H1 (cell line): Measurements from ENCODE around the gene UGT1A7. TPM values are rescaled to one million over a fixed set of nuclear protein-coding genes. Genes with fewer than 3 reads are reported as not detected.

Experiments used
- CTCF ChIA-PET: fragments of 300-600 bp; sonication (Branson Sonifier 250); formaldehyde crosslinking; loops from one replicate; lab custom pipeline; 2021; ENCODE audit not compliant: partially characterized antibody; lab: Charles Lee
- POLR2A ChIA-PET: fragments of 300-600 bp; sonication (Branson Sonifier 250); formaldehyde crosslinking; loops from one replicate; lab custom pipeline; 2021; ENCODE audit warnings: inconsistent platforms; ENCODE audit not compliant: partially characterized antibody; lab: Charles Lee
- DNase-seq, 2 experiments: peaks; one replicate each; pipeline versions ENCODE4 v3.0.0 to v3.0.0-alpha.2; 2010 to 2022; ENCODE audit warnings: low spot score in 2 of 2, low read depth in 1 of 2, mixed read lengths in 1 of 2
- FAIRE-seq: peaks from 2 replicates; lab custom pipeline; 2011; peaks lifted over from hg19 to GRCh38; lab: Jason Lieb, UNC
- H2AFZ ChIP-seq: 2 replicates; pipeline ENCODE4 v1.8.1; 2012; ENCODE audit warnings: low read length, inconsistent platforms
- H2AK5ac ChIP-seq: 2 replicates; pipeline ENCODE4 v1.6.1; 2013; ENCODE audit warnings: low read depth, low read length
- H2BK120ac ChIP-seq: replicated peaks from 2 replicates; pipeline ENCODE3; 2013; ENCODE audit warnings: low read depth, low read length, inconsistent platforms
- H2BK12ac ChIP-seq: 2 replicates; pipeline ENCODE4 v1.6.1; 2013; ENCODE audit warnings: low read depth, low read length
- H2BK15ac ChIP-seq: 2 replicates; pipeline ENCODE4 v1.6.1; 2013; ENCODE audit warnings: low read length
- H2BK20ac ChIP-seq: 2 replicates; pipeline ENCODE4 v1.6.1; 2013; ENCODE audit warnings: low read length
- H2BK5ac ChIP-seq: 2 replicates; pipeline ENCODE4 v1.6.1; 2013; ENCODE audit warnings: low read depth, low read length
- H3K14ac ChIP-seq: 2 replicates; pipeline ENCODE4 v1.6.1; 2013; ENCODE audit warnings: inconsistent platforms; ENCODE audit not compliant: insufficient read length
- H3K18ac ChIP-seq: 2 replicates; pipeline ENCODE4 v1.6.1; 2013; ENCODE audit warnings: low read length; ENCODE audit errors: extremely low read depth
- H3K23ac ChIP-seq: 2 replicates; pipeline ENCODE4 v1.6.1; 2013; ENCODE audit warnings: inconsistent platforms; ENCODE audit not compliant: insufficient read length
- H3K23me2 ChIP-seq: 2 replicates; pipeline ENCODE4 v1.6.1; 2013; ENCODE audit warnings: low read depth, low read length
- H3K27ac ChIP-seq: 2 replicates; pipeline ENCODE4 v1.6.1; 2011; ENCODE audit warnings: low read depth, low read length, inconsistent platforms
- H3K27me3 ChIP-seq, 4 experiments: replicated peaks in 1 of 4; 1 replicate in 1 of 4; 2 replicates in 3 of 4; pipeline versions ENCODE4 v1.6.1 to v1.8.1; 2011 to 2013; ENCODE audit warnings: low read length in 3 of 4, mild to moderate bottlenecking in 3 of 4, inconsistent platforms in 2 of 4, mixed read lengths in 2 of 4, moderate library complexity in 1 of 4; ENCODE audit not compliant: control insufficient read depth in 3 of 4, insufficient read depth in 3 of 4; ENCODE audit errors: extremely low read depth in 1 of 4
- H3K36me3 ChIP-seq, 4 experiments: 2 replicates each; pipeline versions ENCODE4 v1.6.1 to v1.8.1; 2011 to 2013; ENCODE audit warnings: mild to moderate bottlenecking in 4 of 4, low read length in 3 of 4, moderate library complexity in 2 of 4, control low read depth in 1 of 4, inconsistent platforms in 1 of 4; ENCODE audit not compliant: insufficient read depth in 4 of 4, control insufficient read depth in 2 of 4
- H3K4ac ChIP-seq: replicated peaks from 2 replicates; pipeline ENCODE3; 2013; ENCODE audit warnings: low read length, low read depth, mixed read lengths, inconsistent platforms; ENCODE audit not compliant: insufficient read length
- H3K4me1 ChIP-seq, 4 experiments: replicated peaks in 1 of 4; 1 replicate in 1 of 4; 2 replicates in 3 of 4; pipeline versions ENCODE4 v1.6.1 to v1.8.1; 2011 to 2013; ENCODE audit warnings: low read length in 3 of 4, inconsistent platforms in 2 of 4, mixed read lengths in 1 of 4; ENCODE audit not compliant: insufficient read depth in 4 of 4, control insufficient read depth in 3 of 4
- H3K4me2 ChIP-seq, 2 experiments: 2 replicates each; pipeline versions ENCODE4 v1.6.1 to v1.8.1; 2011 to 2013; ENCODE audit warnings: low read depth in 2 of 2, low read length in 2 of 2, control low read depth in 1 of 2, inconsistent platforms in 1 of 2, mild to moderate bottlenecking in 1 of 2; ENCODE audit not compliant: insufficient read depth in 1 of 2
- H3K4me3 ChIP-seq, 4 experiments: fragments of 200-600, 300-600 bp in 1 of 4; sonication (generic), shearing (Covaris generic), sonication (Bioruptor Twin) in 1 of 4; 2 replicates each; pipeline versions ENCODE4 v1.5.1 to v1.8.1; 2011 to 2016; ENCODE audit warnings: low read length in 4 of 4, low read depth in 3 of 4, control low read depth in 2 of 4, inconsistent platforms in 2 of 4, mild to moderate bottlenecking in 2 of 4, mixed read lengths in 1 of 4, moderate library complexity in 1 of 4; ENCODE audit not compliant: insufficient read depth in 2 of 4; ENCODE audit errors: extremely low read depth in 1 of 4
- H3K56ac ChIP-seq: replicated peaks from 2 replicates; pipeline ENCODE3; 2013; ENCODE audit warnings: low read depth, mild to moderate bottlenecking, mixed read lengths, low read length, inconsistent platforms; ENCODE audit not compliant: insufficient read length
- H3K79me1 ChIP-seq: 2 replicates; pipeline ENCODE4 v1.6.1; 2013; ENCODE audit warnings: low read depth, low read length, control low read depth
- H3K79me2 ChIP-seq, 2 experiments: 2 replicates each; pipeline versions ENCODE4 v1.6.1 to v1.8.1; 2012 to 2013; ENCODE audit warnings: low read length in 2 of 2, mild to moderate bottlenecking in 2 of 2, inconsistent platforms in 1 of 2; ENCODE audit not compliant: insufficient read depth in 2 of 2, control insufficient read depth in 1 of 2
- H3K9ac ChIP-seq, 4 experiments: replicated peaks in 1 of 4; 1 replicate in 1 of 4; 2 replicates in 3 of 4; pipeline versions ENCODE4 v1.6.1 to v1.8.1; 2011 to 2013; ENCODE audit warnings: low read depth in 3 of 4, low read length in 3 of 4, control low read depth in 2 of 4, mild to moderate bottlenecking in 2 of 4, moderate library complexity in 2 of 4, inconsistent platforms in 1 of 4; ENCODE audit errors: extremely low read depth in 1 of 4
- H3K9me3 ChIP-seq, 2 experiments: 2 replicates each; pipeline versions ENCODE4 v1.6.1 to v1.8.1; 2012 to 2013; ENCODE audit warnings: mild to moderate bottlenecking in 2 of 2, moderate library complexity in 2 of 2, control low read depth in 1 of 2, inconsistent platforms in 1 of 2, low read depth in 1 of 2, low read length in 1 of 2, mixed read lengths in 1 of 2; ENCODE audit not compliant: insufficient read depth in 2 of 2
- H4K20me1 ChIP-seq, 2 experiments: replicated peaks in 1 of 2; 2 replicates each; pipeline versions ENCODE3 to v1.8.1; 2011 to 2013; ENCODE audit warnings: inconsistent platforms in 2 of 2, low read length in 2 of 2, mild to moderate bottlenecking in 1 of 2; ENCODE audit not compliant: insufficient read depth in 2 of 2, control insufficient read depth in 1 of 2
- H4K5ac ChIP-seq: 2 replicates; pipeline ENCODE4 v1.6.1; 2013; ENCODE audit warnings: low read length, low read depth, mixed read lengths, inconsistent platforms; ENCODE audit not compliant: insufficient read length
- H4K8ac ChIP-seq: 2 replicates; pipeline ENCODE4 v1.8.0; 2013; ENCODE audit warnings: mild to moderate bottlenecking, moderate library complexity, low read length, inconsistent platforms; ENCODE audit not compliant: insufficient read depth; ENCODE audit errors: extremely low read depth
- H4K91ac ChIP-seq: replicated peaks from 2 replicates; pipeline ENCODE3; 2013; ENCODE audit warnings: low read length, mixed read lengths, inconsistent platforms; ENCODE audit not compliant: insufficient read length
- CHD1 ChIP-seq: IDR thresholded peaks from 2 replicates; pipeline ENCODE4 v1.6.1; 2012; ENCODE audit warnings: low read depth, low read length, improper control_type of control experiment
- RAD21 ChIP-seq, 2 experiments: IDR thresholded peaks in 1 of 2; conservative IDR thresholded peaks in 1 of 2; 2 replicates each; pipeline ENCODE4 v1.6.1; 2011; ENCODE audit warnings: low read depth in 2 of 2, low read length in 2 of 2, improper control_type of control experiment in 1 of 2, inconsistent platforms in 1 of 2, mild to moderate bottlenecking in 1 of 2, moderate library complexity in 1 of 2
- RNF2 ChIP-seq: fragments of 200-900, 300-1000 bp; sonication (generic); IDR thresholded peaks from 2 replicates; pipeline ENCODE4 v1.7.1; 2016; ENCODE audit warnings: borderline replicate concordance, low read depth, mild to moderate bottlenecking, antibody characterized with exemption, low read length; ENCODE audit not compliant: poor library complexity, severe bottlenecking; ENCODE audit errors: missing control alignments
- SAP30 ChIP-seq: fragments of 300-600 bp; sonication (generic); IDR thresholded peaks from 2 replicates; pipeline ENCODE4 v1.7.1; 2012; ENCODE audit warnings: low read length, moderate library complexity, mild to moderate bottlenecking, inconsistent platforms; ENCODE audit not compliant: insufficient read depth, insufficient replicate concordance
- SIX5 ChIP-seq: IDR thresholded peaks from 2 replicates; pipeline ENCODE4 v1.6.1; 2011; ENCODE audit warnings: mild to moderate bottlenecking, low read depth, low read length
- SUZ12 ChIP-seq: fragments of 200-600 bp; sonication (generic); IDR thresholded peaks from 2 replicates; pipeline ENCODE4 v1.6.1; 2012; ENCODE audit warnings: mild to moderate bottlenecking, inconsistent platforms, low read length, moderate library complexity, mixed read lengths
- WGBS, 2 experiments: shearing (Covaris generic) in 1 of 2; methylation state at CpG; one replicate each; pipeline versions ENCODE4 v1.1.6 to v1.1.7; 2013 to 2015; ENCODE audit warnings: low lambda C conversion rate in 2 of 2, mixed read lengths in 2 of 2, inconsistent platforms in 1 of 2, low coverage in 1 of 2, missing lambda C conversion rate in 1 of 2; ENCODE audit not compliant: insufficient replicate concordance in 2 of 2, insufficient coverage in 1 of 2, insufficient read length in 1 of 2; ENCODE audit errors: extremely low coverage in 1 of 2, missing lambda C conversion rate in 1 of 2; 5-methylcytosine and 5-hydroxymethylcytosine counted together
- polyA plus RNA-seq, 7 experiments: library from polyadenylated mRNA; depleted of rRNA in 3 of 7; stranded (reverse) in 5 of 7; unstranded in 2 of 7; fragments of >200 nt in 5 of 7; fragments of 200-250 nt in 2 of 7; gene quantifications; 1 replicate in 5 of 7; 2 replicates in 1 of 7; 4 replicates in 1 of 7; pipeline versions ENCODE4 v1.2.1 to v1.2.3, GENCODE V29; 2011 to 2013; ENCODE audit warnings: missing spikeins in 2 of 7, mixed read lengths in 2 of 7
- total RNA-seq: library from RNA; stranded (reverse); fragmentation: NEBNext Ultra II Directional; extraction: Animal tissue kit (Norgen Biotek cat#: 25700); gene quantifications from 2 replicates; pipeline ENCODE4 v1.2.1, GENCODE V29; 2021
- TF ChIP-seq, protein P1 (sequence below): IDR thresholded peaks from 2 replicates; pipeline ENCODE4 v1.6.1; 2012; ENCODE audit warnings: low read length, inconsistent platforms

UGT1A7 gene
- total and polyA plus RNA-seq, 2 of the 8 experiments (the other 6 are each of a cell fraction or from before 2014, with no cell fraction given) = not detected

DNA sequence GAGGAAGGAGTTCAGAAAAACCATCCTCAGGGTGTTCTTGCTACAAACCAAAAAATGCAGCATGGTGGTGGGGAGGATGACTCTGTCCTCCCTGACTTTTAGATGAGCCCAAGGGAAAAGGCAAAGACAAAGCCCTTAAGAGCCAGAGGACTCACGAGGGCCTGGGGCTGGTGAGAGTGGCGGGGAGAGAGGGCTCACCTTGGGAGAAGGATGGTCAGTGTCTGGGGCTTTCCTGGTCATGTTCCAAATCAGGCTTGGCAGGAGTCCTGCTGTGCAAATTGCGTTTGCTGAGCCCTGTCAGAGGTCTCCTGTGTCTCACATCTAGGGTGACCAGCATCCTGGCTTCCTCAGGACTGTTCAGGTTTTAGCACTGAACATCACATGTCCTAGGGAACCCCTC is 83.1 kb downstream of the UGT1A7 start:
- H2AK5ac ChIP-seq = no peak overlapping the region
- no peaks in the 10 kb centered on the region; a peak in 1 of 7 replicates for H3K4me1 ChIP-seq
- H4K8ac ChIP-seq = no peak overlapping the region
- H4K91ac ChIP-seq = no peak overlapping the region
- no peak overlapping the region for H3K4ac ChIP-seq
- no peaks in the 10 kb centered on the region for H3K79me1 ChIP-seq
- DNase-seq = no peak
- no peaks in the 10 kb centered on the region for H3K23me2 ChIP-seq
- no peak overlapping the region for H2BK5ac ChIP-seq
- no peak overlapping the region for H2BK20ac ChIP-seq
- no peaks in the 10 kb centered on the region for H3K27me3 ChIP-seq
- H3K9me3 ChIP-seq = 0 out of 4 replicates have a peak, but pooled peaks cover 0 to 4% of the 10 kb centered on the region in 2 experiments
- no peak overlapping the region for H3K14ac ChIP-seq
- FAIRE-seq = no peak
- H4K5ac ChIP-seq = no peak overlapping the region
- H3K4me3 ChIP-seq = no peak overlapping the region
- ChIA-PET POLR2A (no interaction called here), CTCF (no interaction called here)
- no peak overlapping the region for H2BK120ac ChIP-seq
- H3K56ac ChIP-seq = no peak overlapping the region
- H2AFZ ChIP-seq = no peak overlapping the region
- no peaks in the 10 kb centered on the region for H3K79me2 ChIP-seq
- H3K4me2 ChIP-seq = no peak overlapping the region
- whole genome bisulfite sequencing, 2 experiments = 71% methylated on average over 3 of the region's 3 CpGs; no CpG with 5 or more reads in 1 of the 2 experiments
- H2BK15ac ChIP-seq = no peak overlapping the region
- no peak for TF ChIP-seq SIX5
- TF ChIP-seq, protein P1, sequence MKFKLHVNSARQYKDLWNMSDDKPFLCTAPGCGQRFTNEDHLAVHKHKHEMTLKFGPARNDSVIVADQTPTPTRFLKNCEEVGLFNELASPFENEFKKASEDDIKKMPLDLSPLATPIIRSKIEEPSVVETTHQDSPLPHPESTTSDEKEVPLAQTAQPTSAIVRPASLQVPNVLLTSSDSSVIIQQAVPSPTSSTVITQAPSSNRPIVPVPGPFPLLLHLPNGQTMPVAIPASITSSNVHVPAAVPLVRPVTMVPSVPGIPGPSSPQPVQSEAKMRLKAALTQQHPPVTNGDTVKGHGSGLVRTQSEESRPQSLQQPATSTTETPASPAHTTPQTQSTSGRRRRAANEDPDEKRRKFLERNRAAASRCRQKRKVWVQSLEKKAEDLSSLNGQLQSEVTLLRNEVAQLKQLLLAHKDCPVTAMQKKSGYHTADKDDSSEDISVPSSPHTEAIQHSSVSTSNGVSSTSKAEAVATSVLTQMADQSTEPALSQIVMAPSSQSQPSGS = no peak
- no peak for TF ChIP-seq RAD21 (IDR thresholded peaks at IDR 0.05 in 1 of 2, conservative IDR thresholded peaks at IDR 0.05 in 1 of 2; ENCODE audit: low read depth in 2 of 2, low read length in 2 of 2)
- TF ChIP-seq SUZ12 = no peak
- TF ChIP-seq SAP30 = no peak
- TF ChIP-seq CHD1 = no peak
- TF ChIP-seq RNF2 = no peak
- H3K27ac ChIP-seq = no peak overlapping the region
- no peak overlapping the region for H3K23ac ChIP-seq
- H4K20me1 ChIP-seq = no peaks in the 10 kb centered on the region
- H3K9ac ChIP-seq = no peak overlapping the region
- H2BK12ac ChIP-seq = no peak overlapping the region
- H3K18ac ChIP-seq = no peak overlapping the region
- H3K36me3 ChIP-seq = no peaks in the 10 kb centered on the region
